H9 (cell line): ENCODE data around the gene NSD1. TPM values are rescaled to one million over a fixed set of nuclear protein-coding genes. Genes with fewer than 3 reads are reported as not detected.

Source experiments
- DNase-seq: peaks from one replicate; pipeline ENCODE4 v3.0.0-alpha.2; 2017
- H2AFZ ChIP-seq: one replicate; pipeline ENCODE4 v1.6.1; 2013; ENCODE audit warnings: mild to moderate bottlenecking, low read length, control low read depth, moderate library complexity
- H2AK5ac ChIP-seq: 2 replicates; pipeline ENCODE4 v1.6.1; 2013; ENCODE audit warnings: low read length, control low read depth, mixed read lengths; ENCODE audit not compliant: insufficient read length
- H2BK120ac ChIP-seq: one replicate; pipeline ENCODE4 v1.6.1; 2013; ENCODE audit warnings: low read depth, mild to moderate bottlenecking, low read length, control low read depth, inconsistent platforms; ENCODE audit not compliant: poor library complexity, severe bottlenecking
- H2BK12ac ChIP-seq: 2 replicates; pipeline ENCODE4 v1.6.1; 2013; ENCODE audit warnings: low read length, control low read depth, mixed read lengths, low read depth; ENCODE audit not compliant: insufficient read length
- H2BK15ac ChIP-seq: 2 replicates; pipeline ENCODE4 v1.6.1; 2013; ENCODE audit warnings: low read depth, low read length, control low read depth
- H2BK20ac ChIP-seq: one replicate; pipeline ENCODE4 v1.6.1; 2013; ENCODE audit warnings: low read depth, mild to moderate bottlenecking, low read length, control low read depth, inconsistent platforms; ENCODE audit not compliant: poor library complexity, severe bottlenecking
- H2BK5ac ChIP-seq: 2 replicates; pipeline ENCODE4 v1.6.1; 2013; ENCODE audit warnings: low read length, control low read depth, mixed read lengths; ENCODE audit not compliant: insufficient read length
- H3K14ac ChIP-seq: 2 replicates; pipeline ENCODE4 v1.6.1; 2013; ENCODE audit warnings: low read length, control low read depth; ENCODE audit not compliant: insufficient read depth
- H3K18ac ChIP-seq: 2 replicates; pipeline ENCODE4 v1.6.1; 2013; ENCODE audit warnings: low read depth, mild to moderate bottlenecking, mixed read lengths, low read length, control low read depth; ENCODE audit not compliant: insufficient read length
- H3K23ac ChIP-seq: 2 replicates; pipeline ENCODE4 v1.6.1; 2013; ENCODE audit warnings: low read length, control low read depth, mixed read lengths, low read depth; ENCODE audit not compliant: insufficient read length
- H3K23me2 ChIP-seq: 2 replicates; pipeline ENCODE4 v1.6.1; 2013; ENCODE audit warnings: low read depth, mild to moderate bottlenecking, mixed read lengths, low read length, control low read depth; ENCODE audit not compliant: insufficient read length, poor library complexity, severe bottlenecking
- H3K27ac ChIP-seq: 2 replicates; pipeline ENCODE4 v1.5.1; 2013; ENCODE audit warnings: low read length, control low read depth, mixed read lengths, low read depth; ENCODE audit not compliant: insufficient read length
- H3K27me3 ChIP-seq: 2 replicates; pipeline ENCODE4 v1.6.1; 2013; ENCODE audit warnings: low read length, control low read depth, inconsistent platforms; ENCODE audit not compliant: insufficient read depth
- H3K4ac ChIP-seq: 2 replicates; pipeline ENCODE4 v1.6.1; 2013; ENCODE audit warnings: low read depth, mild to moderate bottlenecking, control low read depth, inconsistent platforms, low read length, moderate library complexity
- H3K4me1 ChIP-seq: 2 replicates; pipeline ENCODE4 v1.6.1; 2013; ENCODE audit warnings: low read length, control low read depth, inconsistent platforms; ENCODE audit not compliant: insufficient read depth
- H3K4me2 ChIP-seq: 2 replicates; pipeline ENCODE4 v1.6.1; 2013; ENCODE audit warnings: low read length, control low read depth, mixed read lengths; ENCODE audit not compliant: insufficient read length, insufficient read depth
- H3K56ac ChIP-seq: 2 replicates; pipeline ENCODE4 v1.6.1; 2013; ENCODE audit warnings: low read depth, mild to moderate bottlenecking, mixed read lengths, low read length, control low read depth; ENCODE audit not compliant: insufficient read length
- H3K79me1 ChIP-seq: 2 replicates; pipeline ENCODE4 v1.6.1; 2013; ENCODE audit warnings: low read depth, mild to moderate bottlenecking, moderate library complexity, low read length, control low read depth, inconsistent platforms; ENCODE audit not compliant: insufficient read depth, poor library complexity, severe bottlenecking
- H3K79me2 ChIP-seq: 2 replicates; pipeline ENCODE4 v1.6.1; 2013; ENCODE audit warnings: low read length, control low read depth, inconsistent platforms; ENCODE audit not compliant: insufficient read depth
- H3K9ac ChIP-seq: 2 replicates; pipeline ENCODE4 v1.6.1; 2013; ENCODE audit warnings: low read length, control low read depth, mixed read lengths; ENCODE audit not compliant: insufficient read length; ENCODE audit errors: extremely low read depth
- H3K9me3 ChIP-seq: one replicate; pipeline ENCODE4 v1.6.1; 2013; ENCODE audit warnings: low read depth, low read length, inconsistent platforms; ENCODE audit not compliant: control insufficient read depth
- H3T11ph ChIP-seq: one replicate; pipeline ENCODE4 v1.6.1; 2013; ENCODE audit warnings: mild to moderate bottlenecking, low read length, control low read depth, inconsistent platforms
- H4K20me1 ChIP-seq: one replicate; pipeline ENCODE4 v1.6.1; 2013; ENCODE audit not compliant: control insufficient read depth, insufficient read length, insufficient read depth
- H4K5ac ChIP-seq: 2 replicates; pipeline ENCODE4 v1.6.1; 2013; ENCODE audit warnings: low read depth, mild to moderate bottlenecking, mixed read lengths, low read length, control low read depth; ENCODE audit not compliant: insufficient read length
- H4K8ac ChIP-seq: replicated peaks from 2 replicates; pipeline ENCODE4 v1.6.1; 2013; ENCODE audit warnings: low read length, control low read depth, mixed read lengths, low read depth; ENCODE audit not compliant: insufficient read length
- H4K91ac ChIP-seq: 2 replicates; pipeline ENCODE4 v1.6.1; 2013; ENCODE audit warnings: low read depth, mild to moderate bottlenecking, moderate library complexity, mixed read lengths, low read length, control low read depth; ENCODE audit not compliant: insufficient read length
- H3K27ac Mint-ChIP-seq, 3 experiments: 2 replicates in 2 of 3; 3 replicates in 1 of 3; pipeline ENCODE4 v1.8.0; 2020 to 2021; ENCODE audit warnings: mixed read lengths in 3 of 3, mild to moderate bottlenecking in 1 of 3, moderate library complexity in 1 of 3
- H3K27me3 Mint-ChIP-seq: 2 replicates; pipeline ENCODE4 v1.8.0; 2021; ENCODE audit warnings: low read depth, mild to moderate bottlenecking, moderate library complexity, mixed read lengths
- H3K36me3 Mint-ChIP-seq, 3 experiments: 2 replicates in 2 of 3; 3 replicates in 1 of 3; pipeline ENCODE4 v1.8.0; 2020 to 2021; ENCODE audit warnings: low read depth in 3 of 3, mixed read lengths in 3 of 3; ENCODE audit not compliant: insufficient read depth in 1 of 3
- H3K4me1 Mint-ChIP-seq, 2 experiments: 2 replicates each; pipeline ENCODE4 v1.8.0; 2020; ENCODE audit warnings: mixed read lengths in 2 of 2
- H3K4me3 Mint-ChIP-seq, 2 experiments: 2 replicates in 1 of 2; 3 replicates in 1 of 2; pipeline ENCODE4 v1.8.0; 2020 to 2021; ENCODE audit warnings: mild to moderate bottlenecking in 2 of 2, mixed read lengths in 2 of 2, moderate library complexity in 1 of 2
- H3K9me3 Mint-ChIP-seq, 2 experiments: 2 replicates in 1 of 2; 3 replicates in 1 of 2; pipeline ENCODE4 v1.8.0; 2020; ENCODE audit warnings: mild to moderate bottlenecking in 2 of 2, mixed read lengths in 2 of 2, moderate library complexity in 1 of 2
- CTCF ChIP-seq: fragments of 200-600 bp; sonication (generic); conservative IDR thresholded peaks from 3 replicates; pipeline ENCODE4 v1.8.0; 2021; ENCODE audit warnings: antibody characterized with exemption, mild to moderate bottlenecking
- WGBS: extraction: QIAGEN DNeasy Blood & Tissue Kit; methylation state at CpG from one replicate; pipeline ENCODE4 v1.1.7; 2013; ENCODE audit warnings: missing lambda C conversion rate, low lambda C conversion rate, mixed read lengths; ENCODE audit not compliant: insufficient read length; ENCODE audit errors: extremely low coverage; 5-methylcytosine and 5-hydroxymethylcytosine counted together
- total RNA-seq: library from RNA; stranded (reverse); gene quantifications from 2 replicates; pipeline ENCODE4 v1.2.1, GENCODE V29; 2021

NSD1 gene
- total RNA-seq, 1 experiment from 2014 or later = 213 TPM

GRCh38 chr5:177242304-177242703 is 108.7 kb downstream of the NSD1 start:
- Mint-ChIP-seq H3K27me3 (no peaks in the 10 kb centered on the region), H3K27ac (no peak overlapping the region), H3K4me1 (no peaks in the 10 kb centered on the region), H3K9me3 (no peaks in the 10 kb centered on the region), H3K36me3 (peaks cover 45 to 88% (median 83%) of the 10 kb centered on the region in 3 experiments; a peak in 6 of 7 replicates), H3K4me3 (no peak overlapping the region)
- Histone ChIP-seq H3K9me3 (no peaks in the 10 kb centered on the region), H3K4me1 (no peaks in the 10 kb centered on the region), H2AK5ac (no peak overlapping the region), H3K23me2 (no peaks in the 10 kb centered on the region), H2BK5ac (no peak overlapping the region), H3K79me1 (peaks cover 4% of the 10 kb centered on the region), H3K27ac (no peak overlapping the region), H2BK20ac (no peak overlapping the region), H3K18ac (no peak overlapping the region), H3K56ac (no peak overlapping the region), H4K91ac (no peak overlapping the region), H4K20me1 (no peaks in the 10 kb centered on the region), H3T11ph (no peak overlapping the region), H3K4me2 (no peak overlapping the region), H3K79me2 (no peaks in the 10 kb centered on the region), H4K8ac (no peak overlapping the region), H4K5ac (no peak overlapping the region), H2AFZ (no peak overlapping the region), H3K9ac (no peak overlapping the region), H3K14ac (no peak overlapping the region), H2BK12ac (no peak overlapping the region), H3K4ac (no peak overlapping the region), H2BK15ac (no peak overlapping the region), H2BK120ac (no peak overlapping the region), H3K27me3 (no peaks in the 10 kb centered on the region), H3K23ac (no peak overlapping the region)
- no CpG with 5 or more reads among the region's 5 CpGs for WGBS
- no peak for DNase-seq
- no peak for TF ChIP-seq CTCF
